Thyroid gland (tissue), 4 donors: Measurements from ENCODE around the gene MSANTD2. TPM values are rescaled to one million over a fixed set of nuclear protein-coding genes. Genes with fewer than 3 reads are reported as not detected.

Experiments
- DNase-seq, 2 donors: peaks; one replicate each; pipeline ENCODE4 v3.0.0-alpha.2; 2019
- H3K27ac ChIP-seq, 3 donors: fragments of 200-600 bp; sonication (generic); 1 replicate in 2 of 3; 2 replicates in 1 of 3; pipeline ENCODE4 v1.5.1; 2016 to 2019; ENCODE audit warnings: mild to moderate bottlenecking in 1 of 3, moderate library complexity in 1 of 3
- H3K27me3 ChIP-seq: fragments of 200-600 bp; sonication (generic); one replicate; pipeline ENCODE4 v1.5.1; 2019
- H3K36me3 ChIP-seq, 2 donors: fragments of 200-600 bp; sonication (generic); one replicate each; pipeline ENCODE4 v1.5.1; 2016 to 2019
- H3K4me1 ChIP-seq, 2 donors: fragments of 200-600 bp; sonication (generic); one replicate each; pipeline ENCODE4 v1.5.1; 2017 to 2019
- H3K4me3 ChIP-seq, 3 donors: fragments of 200-600 bp; sonication (generic); replicated peaks in 1 of 3; 1 replicate in 2 of 3; 2 replicates in 1 of 3; pipeline ENCODE4 v1.5.1; 2016; ENCODE audit warnings: mild to moderate bottlenecking in 1 of 3
- H3K9me3 ChIP-seq: fragments of 200-600 bp; sonication (generic); one replicate; pipeline ENCODE4 v1.5.1; 2017
- POLR2A ChIP-seq, 2 donors: fragments of 450-650 bp; IDR thresholded peaks; one replicate each; pipeline ENCODE4 v1.6.1; 2017; ENCODE audit warnings: antibody characterized with exemption in 2 of 2, mild to moderate bottlenecking in 2 of 2, moderate library complexity in 1 of 2
- WGBS, 2 donors: methylation state at CpG; one replicate each; pipeline ENCODE4 v1.1.5; 2017; 5-methylcytosine and 5-hydroxymethylcytosine counted together
- intact Hi-C: fragments of 100-400 bp; cut with DNase I; formaldehyde crosslinking; loops from one replicate; pipeline ENCODE4 v1.15.1; 2023
- total RNA-seq, 4 donors: library from RNA; depleted of rRNA; stranded (reverse); fragments of >200 nt; gene quantifications; one replicate each; pipeline ENCODE4 v1.2.3, GENCODE V29; 2016
- TF ChIP-seq, protein P1 (sequence below), 6 experiments: fragments of 200-600 bp in 3 of 6; fragments of 450-650 bp in 3 of 6; sonication (generic) in 3 of 6; IDR thresholded peaks; one replicate each; pipeline ENCODE4 v1.5.1; 2016 to 2019; ENCODE audit warnings: antibody characterized with exemption in 6 of 6, mild to moderate bottlenecking in 2 of 6, inconsistent platforms in 1 of 6, moderate library complexity in 1 of 6

MSANTD2 gene
- total RNA-seq, 4 donors from 2014 or later, result 29.1 to 56.1 (median 37.0) TPM

DNA sequence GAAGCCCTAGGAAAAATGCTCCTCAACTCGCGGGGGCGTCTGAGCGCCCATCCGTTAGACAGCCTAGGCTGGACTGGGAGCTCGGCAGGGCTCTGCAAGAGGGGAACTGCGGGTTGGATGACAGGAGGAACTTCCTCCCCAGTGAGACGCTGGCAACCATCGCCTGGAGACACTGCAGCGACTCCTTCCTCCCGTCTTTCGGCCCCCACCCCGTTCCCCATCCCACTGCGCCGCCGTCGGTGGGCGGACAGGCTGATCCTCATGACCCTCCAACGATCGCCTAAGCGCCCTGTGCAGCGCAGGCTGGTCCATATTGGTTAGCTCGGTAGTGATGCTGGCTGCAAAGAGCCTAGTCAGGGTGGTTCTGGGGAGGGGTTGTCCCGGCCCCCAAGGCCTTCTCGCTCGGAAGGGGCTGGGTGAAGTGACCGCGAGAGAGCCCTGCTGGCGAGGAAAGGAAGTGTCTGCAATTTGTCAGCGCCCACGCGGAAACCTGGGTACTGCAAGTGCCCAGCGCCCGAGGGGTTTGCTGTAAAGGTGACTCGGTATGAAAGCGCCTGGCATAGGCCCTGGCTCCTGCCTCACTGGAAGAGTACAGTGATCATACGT, 59.8 kb downstream of the MSANTD2 start:
- peak; percentile 47 to 60 for DNase-seq
- 5 to 9% methylated on average over 17 to 29 of the region's 37 CpGs for WGBS, 2 donors
- H3K4me1 ChIP-seq, result peaks cover 9 to 25% of the 10 kb centered on the region in 2 donors
- H3K36me3 ChIP-seq, result no peaks in the 10 kb centered on the region
- H3K27ac ChIP-seq, result no peak overlapping the region
- no peak for TF ChIP-seq POLR2A (IDR thresholded peaks at IDR 0.05)
- TF ChIP-seq, protein P1, sequence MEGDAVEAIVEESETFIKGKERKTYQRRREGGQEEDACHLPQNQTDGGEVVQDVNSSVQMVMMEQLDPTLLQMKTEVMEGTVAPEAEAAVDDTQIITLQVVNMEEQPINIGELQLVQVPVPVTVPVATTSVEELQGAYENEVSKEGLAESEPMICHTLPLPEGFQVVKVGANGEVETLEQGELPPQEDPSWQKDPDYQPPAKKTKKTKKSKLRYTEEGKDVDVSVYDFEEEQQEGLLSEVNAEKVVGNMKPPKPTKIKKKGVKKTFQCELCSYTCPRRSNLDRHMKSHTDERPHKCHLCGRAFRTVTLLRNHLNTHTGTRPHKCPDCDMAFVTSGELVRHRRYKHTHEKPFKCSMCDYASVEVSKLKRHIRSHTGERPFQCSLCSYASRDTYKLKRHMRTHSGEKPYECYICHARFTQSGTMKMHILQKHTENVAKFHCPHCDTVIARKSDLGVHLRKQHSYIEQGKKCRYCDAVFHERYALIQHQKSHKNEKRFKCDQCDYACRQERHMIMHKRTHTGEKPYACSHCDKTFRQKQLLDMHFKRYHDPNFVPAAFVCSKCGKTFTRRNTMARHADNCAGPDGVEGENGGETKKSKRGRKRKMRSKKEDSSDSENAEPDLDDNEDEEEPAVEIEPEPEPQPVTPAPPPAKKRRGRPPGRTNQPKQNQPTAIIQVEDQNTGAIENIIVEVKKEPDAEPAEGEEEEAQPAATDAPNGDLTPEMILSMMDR (IDR thresholded peaks at IDR 0.05), result peak; percentile 18 to 57 (median 44)
- intact Hi-C loops, result loop anchor here (5.0 to 10.0 kb wide), 2 partner anchors 54 to 68 kb away; partner anchors contain the start of genes SIAE and SPA17
- H3K4me3 ChIP-seq, result peak overlapping the region in 2 of 3 donors; percentile 35 to 49
- no peaks in the 10 kb centered on the region for H3K27me3 ChIP-seq
- no peaks in the 10 kb centered on the region for H3K9me3 ChIP-seq

DNA sequence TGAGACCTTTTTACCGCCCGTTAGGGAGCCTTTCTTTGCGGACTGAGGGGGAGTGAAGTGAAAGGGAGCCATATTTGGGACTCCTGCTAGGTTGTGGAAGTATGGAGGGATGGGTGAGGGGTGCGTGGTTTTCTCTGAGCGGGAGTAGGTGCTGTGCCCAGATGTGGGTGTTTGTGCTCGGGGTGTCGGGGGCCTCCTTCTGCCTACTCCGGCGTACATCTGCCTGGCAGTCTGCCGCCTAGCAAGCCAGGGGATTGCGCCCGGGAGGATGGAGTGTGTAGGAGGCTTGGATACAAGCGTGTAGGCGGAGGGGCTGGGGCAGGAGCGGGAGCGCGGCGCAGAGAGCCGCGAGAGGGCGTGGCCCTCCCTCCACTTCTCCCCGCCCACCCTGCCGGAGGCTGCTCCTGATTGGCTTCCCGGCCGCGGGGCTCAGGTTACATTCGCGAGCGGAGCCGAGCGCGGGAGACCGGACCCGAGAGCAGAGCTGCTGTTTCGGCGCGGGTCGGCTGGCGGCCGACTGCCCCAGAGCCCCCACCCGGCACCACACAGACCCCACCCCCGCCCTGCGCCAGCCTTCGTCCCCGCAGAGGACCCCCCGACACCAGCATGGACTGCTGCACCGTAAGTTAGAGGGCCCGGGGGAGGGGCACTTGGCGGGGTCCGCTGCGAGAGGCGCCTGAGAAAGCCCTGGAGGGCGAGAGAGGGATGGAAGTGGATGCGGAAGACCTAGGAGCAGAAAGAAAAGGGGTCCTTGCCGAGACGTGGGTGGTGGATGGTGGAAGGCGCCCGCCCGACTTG, 60.5 kb downstream of the MSANTD2 start, which contains the start of gene NRGN:
TSS of gene NRGN (plus strand) at position 464 of the 798 bp plus-strand sequence. CDS start at position 607, 143 bp downstream.
- peak; percentile 94 to 95 for DNase-seq
- TF ChIP-seq POLR2A (IDR thresholded peaks at IDR 0.05), result peak in 1 of 2 donors; percentile 50
- TF ChIP-seq, protein P1 (IDR thresholded peaks at IDR 0.05), result no peak
- no peaks in the 10 kb centered on the region for H3K27me3 ChIP-seq
- WGBS, 2 donors, result 2 to 5% methylated on average over 26 to 40 of the region's 59 CpGs
- peaks cover 9 to 22% of the 10 kb centered on the region in 2 donors for H3K4me1 ChIP-seq
- no peaks in the 10 kb centered on the region for H3K9me3 ChIP-seq
- H3K27ac ChIP-seq, result no peak within 1 kb of the TSS
- H3K36me3 ChIP-seq, result no peaks in the 10 kb centered on the region
- peak within 1 kb of the TSS; percentile 5 to 49 (median 35) for H3K4me3 ChIP-seq
- intact Hi-C loops, result loop anchor here (5.0 to 10.0 kb wide), 2 partner anchors 55 to 67 kb away; partner anchors contain the start of genes SIAE and SPA17

DNA sequence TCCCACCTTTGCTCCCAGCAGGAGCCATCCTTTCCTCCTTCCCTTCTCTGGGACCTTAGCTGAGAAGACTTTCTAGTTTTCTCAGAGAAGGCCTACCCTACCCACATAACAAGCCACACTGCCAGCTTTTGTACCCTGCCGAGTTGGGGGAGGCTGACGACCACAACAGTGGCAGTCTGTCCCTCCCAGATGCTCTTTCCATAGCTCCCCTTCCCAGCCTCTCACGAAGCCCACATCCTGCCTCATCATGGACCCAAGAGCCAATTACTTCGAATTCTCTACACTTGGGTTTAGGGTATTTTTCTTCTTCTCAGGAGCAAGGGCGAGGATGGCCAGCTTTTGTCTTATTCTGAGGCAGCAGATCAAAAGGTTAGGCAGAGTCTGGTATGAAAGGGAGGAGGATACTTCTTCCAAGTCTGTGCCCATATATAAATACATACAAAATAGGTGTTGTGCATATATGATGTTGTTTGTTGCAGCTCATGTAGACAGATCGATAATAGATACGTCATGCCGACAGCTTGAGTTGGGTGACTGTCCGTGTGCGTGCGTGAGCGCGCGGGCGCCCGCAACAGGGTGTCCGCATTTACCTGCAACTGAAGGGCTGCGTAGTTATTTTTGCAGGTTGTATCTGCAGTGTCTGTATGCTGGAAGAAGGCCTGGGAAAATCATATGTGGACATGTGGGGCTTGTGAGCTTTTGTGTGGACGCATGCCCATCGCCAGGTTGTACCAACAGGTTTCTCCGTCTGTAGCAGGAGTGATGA, 61.3 kb downstream of the MSANTD2 start:
- WGBS, 2 donors, result 74 to 76% methylated on average over 21 of the region's 21 CpGs
- H3K27me3 ChIP-seq, result no peaks in the 10 kb centered on the region

DNA sequence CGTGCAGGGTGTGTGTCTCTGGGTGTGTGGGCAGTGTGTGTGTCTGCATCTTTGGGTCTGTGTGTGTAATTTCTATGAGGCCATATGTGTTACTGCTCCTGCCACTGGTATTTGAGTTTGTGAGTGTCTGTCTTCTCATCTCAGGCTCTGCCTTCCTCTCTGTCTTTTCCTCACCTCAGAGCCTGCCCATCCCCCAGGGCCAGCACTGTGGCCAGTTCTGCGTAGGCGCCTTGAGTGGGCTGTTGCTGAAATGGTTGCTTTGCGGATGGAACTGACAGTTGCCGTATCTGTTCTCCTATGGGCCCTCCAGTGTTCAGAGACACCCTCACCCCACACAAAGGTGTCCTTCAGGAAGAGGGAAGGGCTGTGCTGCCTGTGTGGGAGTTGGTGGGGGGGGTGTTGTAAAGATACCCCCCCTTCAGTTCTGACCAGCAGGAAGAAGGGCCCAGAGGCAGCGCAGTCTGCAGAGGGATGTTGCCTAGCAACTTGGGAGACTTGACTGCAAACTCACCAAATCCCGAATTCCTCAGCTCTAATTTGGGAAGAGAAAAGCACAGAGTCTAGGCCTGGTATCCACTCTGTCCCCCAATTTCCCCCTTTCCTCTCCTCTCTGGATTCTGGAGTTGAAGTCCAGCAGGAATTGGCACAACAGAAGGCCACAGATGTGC, 62.4 kb downstream of the MSANTD2 start:
- no peak for DNase-seq
- H3K4me3 ChIP-seq, result no peak overlapping the region
- no peaks in the 10 kb centered on the region for H3K9me3 ChIP-seq
- H3K27ac ChIP-seq, result no peak overlapping the region
- WGBS, 2 donors, result 92 to 93% methylated on average over 4 to 7 of the region's 7 CpGs
- peaks cover 9 to 14% of the 10 kb centered on the region in 2 donors for H3K4me1 ChIP-seq
- no peaks in the 10 kb centered on the region for H3K36me3 ChIP-seq
- TF ChIP-seq, protein P1 (IDR thresholded peaks at IDR 0.05), result no peak
- no peak for TF ChIP-seq POLR2A (IDR thresholded peaks at IDR 0.05)
- intact Hi-C loops, result no loop called here
- no peaks in the 10 kb centered on the region for H3K27me3 ChIP-seq

More for the DNA sequence above, 61.3 kb downstream of the MSANTD2 start:
- no peaks in the 10 kb centered on the region for H3K9me3 ChIP-seq
- no peak for DNase-seq
- H3K36me3 ChIP-seq, result no peaks in the 10 kb centered on the region
- intact Hi-C loops, result no loop called here
- peaks cover 9 to 19% of the 10 kb centered on the region in 2 donors for H3K4me1 ChIP-seq
- no peak overlapping the region for H3K27ac ChIP-seq
- no peak for TF ChIP-seq POLR2A (IDR thresholded peaks at IDR 0.05)
- TF ChIP-seq, protein P1 (IDR thresholded peaks at IDR 0.05), result no peak
- H3K4me3 ChIP-seq, result no peak overlapping the region
